Activated CD8-positive, alpha-beta memory T cell treated with anti-CD3 and anti-CD28 coated beads, Interleukin-2, amount 10 ng/mL, durations not matched to agents 7 days and 5 days (primary cell): ENCODE data around the gene UBE2N. TPM values are rescaled to one million over a fixed set of nuclear protein-coding genes. Genes with fewer than 3 reads are reported as not detected.
A peak's percentile ranks its signal among the peaks of the same experiment; 100 is the strongest.

Source experiments
- ATAC-seq: fragments of 150-1000 bp; cut with Tn5 transposase; one replicate; pipeline ENCODE4 v1.10.0; 2021; ENCODE audit warnings: moderate library complexity
- CTCF ChIA-PET: fragments of 350-600 bp; sonication (Branson Sonifier 250); formaldehyde crosslinking; loops from one replicate; lab custom pipeline; 2021; ENCODE audit warnings: antibody characterized with exemption; lab: Charles Lee
- DNase-seq: peaks from one replicate; pipeline ENCODE4 v3.0.0-alpha.2; 2020
- H3K27ac Mint-ChIP-seq: one replicate; pipeline ENCODE4 v1.8.0; 2021; ENCODE audit warnings: mild to moderate bottlenecking, mixed read lengths
- H3K27me3 Mint-ChIP-seq: one replicate; pipeline ENCODE4 v1.8.0; 2021; ENCODE audit warnings: mixed read lengths
- H3K36me3 Mint-ChIP-seq: one replicate; pipeline ENCODE4 v1.8.0; 2021; ENCODE audit warnings: mild to moderate bottlenecking, mixed read lengths
- H3K4me1 Mint-ChIP-seq: one replicate; pipeline ENCODE4 v1.8.0; 2021; ENCODE audit warnings: mixed read lengths
- H3K4me3 Mint-ChIP-seq: one replicate; pipeline ENCODE4 v1.8.0; 2021; ENCODE audit warnings: mild to moderate bottlenecking, moderate library complexity, mixed read lengths
- H3K9me3 Mint-ChIP-seq: one replicate; pipeline ENCODE4 v1.8.0; 2022; ENCODE audit warnings: low read depth, mixed read lengths
- total RNA-seq, 2 experiments: library from RNA; stranded (reverse); gene quantifications; one replicate each; pipeline ENCODE4 v1.2.3, GENCODE V29; 2021

Gene UBE2N
- total RNA-seq = 100 to 1,000 TPM; 166 to 213 TPM

GRCh38 chr12:93441617-93442410 lies at the start of gene UBE2N:
TSS of gene UBE2N (minus strand) at chr12:93441947. CDS start at chr12:93441884, 63 bp downstream.
- peak; percentile 83 for ATAC-seq
- no peaks in the 10 kb centered on the region for H3K27me3 Mint-ChIP-seq
- peak within 1 kb of the TSS; percentile 99 for H3K27ac Mint-ChIP-seq
- H3K4me1 Mint-ChIP-seq = peaks cover 44% of the 10 kb centered on the region
- DNase-seq = peak; percentile 97
- CTCF ChIA-PET = interaction anchor here (0.6 to 1.8 kb wide), 7 partner anchors 12 to 660 kb away, joined by 3 to 8 read pairs (median 3); partner anchors contain the start of gene MRPL42
- peak within 1 kb of the TSS; percentile 97 for H3K4me3 Mint-ChIP-seq
- H3K36me3 Mint-ChIP-seq = peaks cover 5% of the 10 kb centered on the region
- H3K9me3 Mint-ChIP-seq = no peaks in the 10 kb centered on the region

GRCh38 chr12:93484315-93484981 lies 42.7 kb upstream of the UBE2N start:
- Mint-ChIP-seq H3K9me3 (no peaks in the 10 kb centered on the region), H3K36me3 (peaks cover 19% of the 10 kb centered on the region), H3K27ac (no peak overlapping the region), H3K27me3 (no peaks in the 10 kb centered on the region), H3K4me1 (no peaks in the 10 kb centered on the region), H3K4me3 (no peak overlapping the region)
- DNase-seq (no peak), ATAC-seq (no peak)
- CTCF ChIA-PET = interaction anchor here (1.5 kb wide), 1 partner anchor 18 kb away, joined by 3 read pairs; no protein-coding TSS in a partner anchor

GRCh38 chr12:93483151-93483807 lies 41.5 kb upstream of the UBE2N start:
- Mint-ChIP-seq H3K4me3 (no peak overlapping the region), H3K4me1 (no peaks in the 10 kb centered on the region), H3K9me3 (no peaks in the 10 kb centered on the region), H3K27ac (no peak overlapping the region), H3K36me3 (peaks cover 18% of the 10 kb centered on the region), H3K27me3 (no peaks in the 10 kb centered on the region)
- no peak for ATAC-seq
- no peak for DNase-seq
- CTCF ChIA-PET = interaction anchor here (0.7 to 1.5 kb wide), 2 partner anchors 19 to 1161 kb away, joined by 3 read pairs; no protein-coding TSS in a partner anchor

- no peak overlapping the region for H3K27ac Mint-ChIP-seq
- no peaks in the 10 kb centered on the region for H3K27me3 Mint-ChIP-seq
- ATAC-seq = no peak
These were observed 41.0 kb upstream of the UBE2N start for GRCh38 chr12:93482721-93483120.

GRCh38 chr12:93476555-93476954 lies 34.8 kb upstream of the UBE2N start:
- CTCF ChIA-PET = interaction anchor here (1.4 to 1.5 kb wide), 2 partner anchors 57 to 626 kb away, joined by 3 to 4 read pairs; no protein-coding TSS in a partner anchor
- Mint-ChIP-seq H3K9me3 (no peaks in the 10 kb centered on the region), H3K4me3 (no peak overlapping the region), H3K27me3 (no peaks in the 10 kb centered on the region), H3K4me1 (peaks cover 5% of the 10 kb centered on the region), H3K36me3 (peaks cover 23% of the 10 kb centered on the region), H3K27ac (no peak overlapping the region)
- ATAC-seq (no peak), DNase-seq (no peak)

More at GRCh38 chr12:93482721-93483120, 41.0 kb upstream of the UBE2N start:
- peaks cover 17% of the 10 kb centered on the region for H3K36me3 Mint-ChIP-seq
- no peak for DNase-seq
- no peak overlapping the region for H3K4me3 Mint-ChIP-seq
- H3K4me1 Mint-ChIP-seq = no peaks in the 10 kb centered on the region
- CTCF ChIA-PET = interaction anchor here (0.7 kb wide), 1 partner anchor 1162 kb away, joined by 3 read pairs; no protein-coding TSS in a partner anchor
- no peaks in the 10 kb centered on the region for H3K9me3 Mint-ChIP-seq

GRCh38 chr12:93469386-93469785 lies 27.6 kb upstream of the UBE2N start:
- H3K36me3 Mint-ChIP-seq = peaks cover 22% of the 10 kb centered on the region
- H3K27me3 Mint-ChIP-seq = no peaks in the 10 kb centered on the region
- peaks cover 30% of the 10 kb centered on the region for H3K4me1 Mint-ChIP-seq
- H3K27ac Mint-ChIP-seq = no peak overlapping the region
- no peaks in the 10 kb centered on the region for H3K9me3 Mint-ChIP-seq
- no peak for DNase-seq
- CTCF ChIA-PET = interaction anchor here (1.0 to 1.5 kb wide), 2 partner anchors 100 to 633 kb away, joined by 3 to 6 read pairs; no protein-coding TSS in a partner anchor
- ATAC-seq = no peak
- no peak overlapping the region for H3K4me3 Mint-ChIP-seq

GRCh38 chr12:93468008-93468371 lies 26.2 kb upstream of the UBE2N start:
- Mint-ChIP-seq H3K4me1 (peaks cover 30% of the 10 kb centered on the region), H3K9me3 (no peaks in the 10 kb centered on the region), H3K27ac (peak overlapping the region; percentile 92), H3K4me3 (peak overlapping the region; percentile 87), H3K36me3 (peaks cover 15% of the 10 kb centered on the region), H3K27me3 (no peaks in the 10 kb centered on the region)
- CTCF ChIA-PET = interaction anchor here (1.0 to 1.6 kb wide), 9 partner anchors 18 to 634 kb away, joined by 3 to 6 read pairs (median 4); no protein-coding TSS in a partner anchor
- ATAC-seq = peak; percentile 11
- DNase-seq = no peak

GRCh38 chr12:93467351-93468007 lies 25.7 kb upstream of the UBE2N start, which contains the start of gene MRPL42:
TSS of gene MRPL42 (plus strand) at chr12:93467514. CDS start at chr12:93469286, 1,772 bp downstream.
- H3K27ac Mint-ChIP-seq = peak within 1 kb of the TSS; percentile 92
- CTCF ChIA-PET = interaction anchor here (1.0 to 1.6 kb wide), 11 partner anchors 18 to 634 kb away, joined by 3 to 6 read pairs (median 4); no protein-coding TSS in a partner anchor
- peak; percentile 95 for DNase-seq
- peak; percentile 90 for ATAC-seq
- H3K27me3 Mint-ChIP-seq = no peaks in the 10 kb centered on the region
- H3K9me3 Mint-ChIP-seq = no peaks in the 10 kb centered on the region
- peak within 1 kb of the TSS; percentile 87 for H3K4me3 Mint-ChIP-seq
- peaks cover 30% of the 10 kb centered on the region for H3K4me1 Mint-ChIP-seq
- H3K36me3 Mint-ChIP-seq = peaks cover 15% of the 10 kb centered on the region

GRCh38 chr12:93466625-93467350 lies 25.0 kb upstream of the UBE2N start:
- Mint-ChIP-seq H3K4me1 (peaks cover 30% of the 10 kb centered on the region), H3K4me3 (peak overlapping the region; percentile 87), H3K27me3 (no peaks in the 10 kb centered on the region), H3K9me3 (no peaks in the 10 kb centered on the region), H3K36me3 (peaks cover 13% of the 10 kb centered on the region), H3K27ac (peak overlapping the region; percentile 92)
- no peak for DNase-seq
- no peak for ATAC-seq
- CTCF ChIA-PET = interaction anchor here (1.1 to 1.6 kb wide), 7 partner anchors 17 to 635 kb away, joined by 3 to 6 read pairs (median 4); no protein-coding TSS in a partner anchor

GRCh38 chr12:93465841-93466240 lies 24.1 kb upstream of the UBE2N start:
- H3K4me3 Mint-ChIP-seq = no peak overlapping the region
- DNase-seq = no peak
- H3K9me3 Mint-ChIP-seq = no peaks in the 10 kb centered on the region

GRCh38 chr12:93461503-93461902 lies 19.8 kb upstream of the UBE2N start:
- DNase-seq = no peak
- Mint-ChIP-seq H3K27ac (no peak overlapping the region), H3K27me3 (no peaks in the 10 kb centered on the region), H3K36me3 (no peaks in the 10 kb centered on the region), H3K9me3 (peaks cover 2% of the 10 kb centered on the region), H3K4me1 (no peaks in the 10 kb centered on the region), H3K4me3 (no peak overlapping the region)
- CTCF ChIA-PET = interaction anchor here (1.3 kb wide), 1 partner anchor 41 kb away, joined by 3 read pairs; no protein-coding TSS in a partner anchor
- ATAC-seq = no peak

More at GRCh38 chr12:93465841-93466240, 24.1 kb upstream of the UBE2N start:
- no peak overlapping the region for H3K27ac Mint-ChIP-seq
- CTCF ChIA-PET = no interaction called here
- H3K4me1 Mint-ChIP-seq = peaks cover 30% of the 10 kb centered on the region
- H3K27me3 Mint-ChIP-seq = no peaks in the 10 kb centered on the region
- H3K36me3 Mint-ChIP-seq = peaks cover 12% of the 10 kb centered on the region
- ATAC-seq = no peak

- no peaks in the 10 kb centered on the region for H3K27me3 Mint-ChIP-seq
- H3K9me3 Mint-ChIP-seq = peaks cover 2% of the 10 kb centered on the region
- ATAC-seq (no peak), DNase-seq (no peak)
- no peaks in the 10 kb centered on the region for H3K4me1 Mint-ChIP-seq
- no peaks in the 10 kb centered on the region for H3K36me3 Mint-ChIP-seq
- no peak overlapping the region for H3K27ac Mint-ChIP-seq
- H3K4me3 Mint-ChIP-seq = no peak overlapping the region
- CTCF ChIA-PET = interaction anchor here (1.3 kb wide), 1 partner anchor 40 kb away, joined by 3 read pairs; no protein-coding TSS in a partner anchor
These were observed 19.2 kb upstream of the UBE2N start for GRCh38 chr12:93460902-93461301.
